CD14-positive monocyte (primary cell): ENCODE measurements around the gene SHMT2. TPM values are rescaled to one million over a fixed set of nuclear protein-coding genes. Genes with fewer than 3 reads are reported as not detected.
A peak's percentile ranks its signal among the peaks of the same experiment; 100 is the strongest.

ENCODE experiments used
- DNase-seq, 3 donors: peaks; one replicate each; pipeline ENCODE4 v3.0.0-alpha.2; 2011 to 2022
- H2AFZ ChIP-seq: 2 replicates; pipeline ENCODE4 v1.6.0; 2012; ENCODE audit warnings: mild to moderate bottlenecking, low read depth, low read length, inconsistent platforms; ENCODE audit not compliant: insufficient read depth, poor library complexity, severe bottlenecking
- H3K27ac ChIP-seq, 2 donors: 1 replicate in 1 of 2; 2 replicates in 1 of 2; pipeline ENCODE4 v1.5.1; 2012 to 2013; ENCODE audit warnings: low read length in 2 of 2, control low read depth in 1 of 2, inconsistent platforms in 1 of 2, low read depth in 1 of 2, mild to moderate bottlenecking in 1 of 2
- H3K27me3 ChIP-seq, 2 donors: one replicate each; pipeline versions ENCODE4 v1.6.0 to v1.6.1; 2011 to 2013; ENCODE audit warnings: low read length in 2 of 2; ENCODE audit not compliant: control insufficient read depth in 2 of 2, insufficient read depth in 2 of 2
- H3K36me3 ChIP-seq, 2 donors: replicated peaks in 1 of 2; 1 replicate in 1 of 2; 2 replicates in 1 of 2; pipeline versions ENCODE4 v1.5.1 to v1.6.1; 2012 to 2013; ENCODE audit warnings: low read length in 2 of 2, control low read depth in 1 of 2, inconsistent platforms in 1 of 2, mild to moderate bottlenecking in 1 of 2; ENCODE audit not compliant: insufficient read depth in 2 of 2, control insufficient read depth in 1 of 2
- H3K4me1 ChIP-seq, 2 donors: 1 replicate in 1 of 2; 2 replicates in 1 of 2; pipeline versions ENCODE4 v1.5.1 to v1.6.1; 2012 to 2013; ENCODE audit warnings: low read length in 2 of 2, control low read depth in 1 of 2, inconsistent platforms in 1 of 2, mild to moderate bottlenecking in 1 of 2, moderate library complexity in 1 of 2; ENCODE audit not compliant: insufficient read depth in 2 of 2, control insufficient read depth in 1 of 2
- H3K4me2 ChIP-seq: replicated peaks from 2 replicates; pipeline ENCODE3; 2012; ENCODE audit warnings: low read length, moderate library complexity, mild to moderate bottlenecking; ENCODE audit not compliant: poor library complexity, severe bottlenecking; ENCODE audit errors: extremely low read depth
- H3K4me3 ChIP-seq, 3 experiments: fragments of 200-600 bp in 1 of 3; sonication (generic) in 1 of 3; replicated peaks in 1 of 3; 1 replicate in 2 of 3; 2 replicates in 1 of 3; pipeline ENCODE4 v1.5.1; 2011 to 2013; ENCODE audit warnings: low read length in 3 of 3, mild to moderate bottlenecking in 3 of 3, control low read depth in 2 of 3, low read depth in 2 of 3, inconsistent platforms in 1 of 3, moderate library complexity in 1 of 3
- H3K79me2 ChIP-seq: 2 replicates; pipeline ENCODE4 v1.6.0; 2012; ENCODE audit warnings: mild to moderate bottlenecking, control low read depth, inconsistent platforms, low read length, moderate library complexity; ENCODE audit not compliant: insufficient read depth
- H3K9ac ChIP-seq: 2 replicates; pipeline ENCODE4 v1.6.0; 2017; ENCODE audit warnings: low read length, mild to moderate bottlenecking; ENCODE audit not compliant: insufficient read depth, poor library complexity, severe bottlenecking
- H3K9me3 ChIP-seq, 2 donors: replicated peaks in 1 of 2; 1 replicate in 1 of 2; 2 replicates in 1 of 2; pipeline versions ENCODE4 v1.5.1 to v1.6.1; 2012 to 2013; ENCODE audit warnings: low read length in 2 of 2, control low read depth in 1 of 2; ENCODE audit not compliant: control insufficient read depth in 1 of 2, insufficient read depth in 1 of 2
- H4K20me1 ChIP-seq: 2 replicates; pipeline ENCODE4 v1.6.0; 2012; ENCODE audit warnings: mild to moderate bottlenecking, low read length, control low read depth, moderate library complexity; ENCODE audit not compliant: insufficient read depth
- H3K27ac Mint-ChIP-seq, 7 donors: one replicate each; pipeline ENCODE4 v1.8.0; 2020; ENCODE audit warnings: mild to moderate bottlenecking in 7 of 7, mixed read lengths in 7 of 7, moderate library complexity in 6 of 7, inconsistent platforms in 2 of 7
- H3K27me3 Mint-ChIP-seq, 3 donors: one replicate each; pipeline ENCODE4 v1.8.0; 2021 to 2022; ENCODE audit warnings: low read depth in 3 of 3, mild to moderate bottlenecking in 3 of 3, mixed read lengths in 3 of 3, moderate library complexity in 3 of 3, inconsistent platforms in 1 of 3
- H3K36me3 Mint-ChIP-seq, 2 donors: one replicate each; pipeline ENCODE4 v1.8.0; 2020; ENCODE audit warnings: mixed read lengths in 2 of 2, inconsistent platforms in 1 of 2, mild to moderate bottlenecking in 1 of 2
- H3K4me1 Mint-ChIP-seq: one replicate; pipeline ENCODE4 v1.8.0; 2020; ENCODE audit warnings: mild to moderate bottlenecking, mixed read lengths
- H3K4me3 Mint-ChIP-seq, 2 donors: one replicate each; pipeline ENCODE4 v1.8.0; 2020; ENCODE audit warnings: mild to moderate bottlenecking in 2 of 2, mixed read lengths in 2 of 2, moderate library complexity in 1 of 2
- H3K9me3 Mint-ChIP-seq, 7 donors: one replicate each; pipeline ENCODE4 v1.8.0; 2020 to 2022; ENCODE audit warnings: mixed read lengths in 7 of 7, mild to moderate bottlenecking in 6 of 7, moderate library complexity in 6 of 7, inconsistent platforms in 2 of 7
- WGBS: methylation state at CpG from one replicate; pipeline ENCODE4 v1.1.5; 2013; ENCODE audit warnings: missing lambda C conversion rate; ENCODE audit not compliant: insufficient coverage; 5-methylcytosine and 5-hydroxymethylcytosine counted together
- intact Hi-C, 2 donors: fragments of 100-400 bp; cut with micrococcal nuclease; formaldehyde crosslinking; loops; one replicate each; pipeline versions ENCODE4 v1.15.0 to v1.15.1; 2023
- polyA plus RNA-seq, 3 donors: library from polyadenylated mRNA; depleted of rRNA in 1 of 3; unstranded in 2 of 3; stranded (reverse) in 1 of 3; fragments of 300-500 nt in 2 of 3; fragments of >200 nt in 1 of 3; fragmentation: Illumina TruSeq in 2 of 3; gene quantifications; 1 replicate in 2 of 3; 2 replicates in 1 of 3; pipeline ENCODE4 v1.2.3, GENCODE V29; 2012 to 2021
- TF ChIP-seq, protein P1 (sequence below): fragments of 200-600 bp; IDR thresholded peaks from one replicate; pipeline ENCODE4 v1.8.0; 2022; ENCODE audit warnings: antibody characterized with exemption, mild to moderate bottlenecking

SHMT2 gene
- polyA plus RNA-seq, 3 donors, result 36.8 to 52.0 (median 39.8) TPM

DNA sequence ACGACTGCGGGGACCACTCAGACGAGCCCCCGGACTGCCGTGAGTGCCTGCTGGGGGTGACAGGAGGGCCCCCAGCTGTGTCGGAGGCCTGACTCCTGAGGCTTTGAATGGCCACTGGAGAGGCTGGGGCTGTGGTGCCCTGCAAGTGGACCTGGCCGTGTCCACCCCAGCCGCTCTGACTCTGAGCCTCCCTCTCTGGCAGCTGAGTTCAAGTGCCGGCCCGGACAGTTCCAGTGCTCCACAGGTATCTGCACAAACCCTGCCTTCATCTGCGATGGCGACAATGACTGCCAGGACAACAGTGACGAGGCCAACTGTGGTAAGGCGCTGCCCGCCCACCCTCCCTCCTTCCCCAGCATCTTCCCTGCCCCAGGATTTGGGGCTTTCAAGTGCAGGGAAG is 29.0 kb upstream of the SHMT2 start:
- Histone ChIP-seq H3K9ac (no peak overlapping the region), H3K4me1 (no peaks in the 10 kb centered on the region), H2AFZ (no peak overlapping the region), H3K79me2 (no peaks in the 10 kb centered on the region), H3K27me3 (no peaks in the 10 kb centered on the region), H4K20me1 (peaks cover 98% of the 10 kb centered on the region), H3K9me3 (no peaks in the 10 kb centered on the region), H3K4me2 (no peak overlapping the region), H3K4me3 (no peak overlapping the region), H3K27ac (no peak overlapping the region), H3K36me3 (peaks cover 100% of the 10 kb centered on the region in 2 donors)
- 97% methylated on average over 10 of the region's 15 CpGs for WGBS
- Mint-ChIP-seq H3K36me3 (peaks cover 98 to 100% of the 10 kb centered on the region in 2 donors), H3K4me1 (no peaks in the 10 kb centered on the region), H3K27ac (no peak overlapping the region), H3K4me3 (no peak overlapping the region), H3K9me3 (peaks cover 0 to 3% (median 0%) of the 10 kb centered on the region in 7 donors), H3K27me3 (peaks cover 0 to 13% (median 2%) of the 10 kb centered on the region in 3 donors)
- intact Hi-C loops, result no loop called here
- TF ChIP-seq, protein P1, sequence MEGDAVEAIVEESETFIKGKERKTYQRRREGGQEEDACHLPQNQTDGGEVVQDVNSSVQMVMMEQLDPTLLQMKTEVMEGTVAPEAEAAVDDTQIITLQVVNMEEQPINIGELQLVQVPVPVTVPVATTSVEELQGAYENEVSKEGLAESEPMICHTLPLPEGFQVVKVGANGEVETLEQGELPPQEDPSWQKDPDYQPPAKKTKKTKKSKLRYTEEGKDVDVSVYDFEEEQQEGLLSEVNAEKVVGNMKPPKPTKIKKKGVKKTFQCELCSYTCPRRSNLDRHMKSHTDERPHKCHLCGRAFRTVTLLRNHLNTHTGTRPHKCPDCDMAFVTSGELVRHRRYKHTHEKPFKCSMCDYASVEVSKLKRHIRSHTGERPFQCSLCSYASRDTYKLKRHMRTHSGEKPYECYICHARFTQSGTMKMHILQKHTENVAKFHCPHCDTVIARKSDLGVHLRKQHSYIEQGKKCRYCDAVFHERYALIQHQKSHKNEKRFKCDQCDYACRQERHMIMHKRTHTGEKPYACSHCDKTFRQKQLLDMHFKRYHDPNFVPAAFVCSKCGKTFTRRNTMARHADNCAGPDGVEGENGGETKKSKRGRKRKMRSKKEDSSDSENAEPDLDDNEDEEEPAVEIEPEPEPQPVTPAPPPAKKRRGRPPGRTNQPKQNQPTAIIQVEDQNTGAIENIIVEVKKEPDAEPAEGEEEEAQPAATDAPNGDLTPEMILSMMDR, result no peak
- DNase-seq, result no peak

GRCh38 chr12:57201219-57201618 is 28.3 kb upstream of the SHMT2 start:
- Histone ChIP-seq H3K27ac (no peak overlapping the region), H2AFZ (no peak overlapping the region), H4K20me1 (peaks cover 98% of the 10 kb centered on the region), H3K27me3 (no peaks in the 10 kb centered on the region), H3K9ac (no peak overlapping the region), H3K4me2 (no peak overlapping the region), H3K9me3 (no peaks in the 10 kb centered on the region), H3K4me1 (no peaks in the 10 kb centered on the region), H3K36me3 (peaks cover 100% of the 10 kb centered on the region in 2 donors), H3K4me3 (no peak overlapping the region), H3K79me2 (no peaks in the 10 kb centered on the region)
- H3K9me3 Mint-ChIP-seq, result peaks cover 0 to 3% (median 0%) of the 10 kb centered on the region in 7 donors
- peaks cover 98 to 100% of the 10 kb centered on the region in 2 donors for H3K36me3 Mint-ChIP-seq
- H3K4me1 Mint-ChIP-seq, result no peaks in the 10 kb centered on the region
- WGBS, result 88% methylated on average over 8 of the region's 8 CpGs
- H3K27ac Mint-ChIP-seq, result peak overlapping the region in 2 of 7 donors; percentile 5 to 18
- DNase-seq, result no peak
- no peak overlapping the region for H3K4me3 Mint-ChIP-seq
- TF ChIP-seq, protein P1, result no peak
- intact Hi-C loops, result no loop called here
- peaks cover 0 to 13% (median 3%) of the 10 kb centered on the region in 3 donors for H3K27me3 Mint-ChIP-seq
